HG03139 (cell line): Measurements from ENCODE around the gene SEPHS2.

Source experiments
- ATAC-seq: cut with Tn5 transposase; IDR thresholded peaks from one replicate; pipeline ENCODE4 v1.9.1; 2021; ENCODE audit not compliant: unreplicated experiment

Gene SEPHS2

GRCh38 chr16:30430428-30430970, 15.2 kb downstream of the SEPHS2 start:
- ATAC-seq, result peak; percentile 3

GRCh38 chr16:30429678-30430427, 15.8 kb downstream of the SEPHS2 start, which contains the start of gene DCTPP1:
Gene DCTPP1, minus strand, starts transcription at chr16:30430030. Its CDS starts 50 bp downstream, at chr16:30429980.
- peak; percentile 89 for ATAC-seq

DNA sequence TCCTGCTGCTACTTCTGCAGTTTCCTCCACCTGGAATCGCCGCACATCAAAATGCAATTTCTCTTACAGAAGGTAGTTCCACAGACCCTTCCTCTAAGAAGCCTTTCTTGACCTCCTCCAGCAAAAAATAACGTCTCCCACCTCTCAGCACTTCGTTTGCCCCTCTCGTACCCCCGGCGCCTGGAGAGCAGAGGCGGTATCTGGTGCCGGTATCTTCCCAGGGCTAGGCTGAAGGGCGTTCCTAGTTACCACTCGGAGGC, 16.3 kb downstream of the SEPHS2 start:
- ATAC-seq, result no peak

GRCh38 chr16:30428055-30428454, 17.6 kb downstream of the SEPHS2 start:
- ATAC-seq, result no peak

- ATAC-seq, result no peak
Observed at GRCh38 chr16:30421010-30421409, 24.7 kb downstream of the SEPHS2 start.

- no peak for ATAC-seq
Observed at GRCh38 chr16:30418350-30419181, 27.1 kb downstream of the SEPHS2 start.

GRCh38 chr16:30417529-30418349, 27.9 kb downstream of the SEPHS2 start:
- peak; percentile 66 for ATAC-seq

GRCh38 chr16:30416624-30417528, 28.8 kb downstream of the SEPHS2 start:
- ATAC-seq, result no peak

DNA sequence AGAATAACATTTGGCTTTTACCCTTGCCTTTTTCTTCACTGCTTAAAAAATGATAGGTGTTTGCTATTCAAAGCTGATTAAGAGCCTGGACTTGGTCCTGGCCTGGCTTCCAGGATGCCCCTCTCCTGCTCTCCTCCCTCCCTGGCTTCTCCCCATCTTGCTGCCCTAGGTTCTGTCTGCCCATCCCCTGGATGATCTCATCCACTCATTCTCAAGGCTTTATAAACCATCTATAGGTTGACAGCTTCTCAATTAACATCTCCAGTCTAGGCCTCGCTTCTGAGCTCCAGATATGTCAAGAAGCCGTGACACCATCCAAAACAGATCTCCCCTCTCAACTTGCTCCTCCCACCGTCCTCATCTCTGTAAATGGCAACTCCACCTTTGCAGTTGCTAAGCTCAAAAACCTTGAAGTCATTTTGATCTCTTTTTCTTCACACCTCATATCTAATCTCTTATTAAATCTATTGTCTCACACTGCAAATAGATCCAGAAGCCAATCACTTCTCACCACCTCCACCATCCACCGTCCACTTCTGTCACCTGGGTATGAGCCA, 29.5 kb downstream of the SEPHS2 start:
- ATAC-seq, result no peak

GRCh38 chr16:30414159-30414558, 31.5 kb downstream of the SEPHS2 start:
- no peak for ATAC-seq

GRCh38 chr16:30413112-30413806, 32.4 kb downstream of the SEPHS2 start:
- ATAC-seq, result no peak

GRCh38 chr16:30409125-30410060, 36.3 kb downstream of the SEPHS2 start:
- ATAC-seq, result no peak

- ATAC-seq, result no peak
Observed at GRCh38 chr16:30407804-30408534, 37.7 kb downstream of the SEPHS2 start.

DNA sequence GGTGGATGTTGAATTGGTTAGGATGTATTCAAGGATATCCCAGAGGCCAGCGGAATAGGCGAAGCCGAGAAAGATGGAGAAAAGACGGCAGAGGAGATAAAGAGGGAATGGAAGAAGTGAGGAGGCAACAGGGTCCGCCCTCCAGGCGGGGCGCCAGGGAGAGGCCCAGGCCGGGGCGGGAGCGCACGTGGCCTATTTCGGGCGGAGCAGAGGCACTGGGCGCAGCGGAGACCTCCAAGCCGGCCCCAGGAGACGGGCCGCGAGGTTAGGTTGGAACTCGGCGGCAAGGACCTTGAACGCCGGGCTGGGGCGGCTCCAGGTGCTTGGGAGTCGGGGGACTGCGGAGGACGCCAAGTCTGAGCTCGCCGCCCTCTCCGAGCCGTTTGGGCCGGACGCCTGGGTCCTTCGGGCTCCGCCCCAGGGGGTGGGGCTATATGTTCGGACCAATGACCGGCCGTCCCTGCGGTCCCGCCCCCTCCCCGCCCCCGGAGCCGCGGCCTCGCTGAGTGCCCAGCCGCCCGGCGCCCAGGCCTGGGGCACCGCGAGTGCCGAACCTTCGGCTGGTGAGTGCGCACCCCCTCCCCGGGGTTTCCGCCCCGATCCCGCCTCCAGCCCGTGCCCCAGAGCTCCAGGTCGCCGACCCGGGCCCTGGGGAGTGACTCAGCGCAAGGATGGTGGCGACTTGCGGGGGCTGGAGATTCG, 38.4 kb downstream of the SEPHS2 start, which contains the start of gene ZNF771:
Gene ZNF771 (plus strand): TSS at position 505 of the 702 bp plus-strand sequence. CDS start 448 bp downstream, outside the sequence.
- peak; percentile 67 for ATAC-seq

GRCh38 chr16:30406795-30407101, 38.9 kb downstream of the SEPHS2 start:
- ATAC-seq, result no peak

GRCh38 chr16:30401768-30402425, 43.8 kb downstream of the SEPHS2 start:
- ATAC-seq, result no peak
